H9 (cell line): ENCODE data around the gene C7orf57. TPM values are rescaled to one million over a fixed set of nuclear protein-coding genes. Genes with fewer than 3 reads are reported as not detected.

Experiments used
- DNase-seq: peaks from one replicate; pipeline ENCODE4 v3.0.0-alpha.2; 2017
- H2AFZ ChIP-seq: one replicate; pipeline ENCODE4 v1.6.1; 2013; ENCODE audit warnings: mild to moderate bottlenecking, low read length, control low read depth, moderate library complexity
- H2AK5ac ChIP-seq: 2 replicates; pipeline ENCODE4 v1.6.1; 2013; ENCODE audit warnings: low read length, control low read depth, mixed read lengths; ENCODE audit not compliant: insufficient read length
- H2BK120ac ChIP-seq: one replicate; pipeline ENCODE4 v1.6.1; 2013; ENCODE audit warnings: low read depth, mild to moderate bottlenecking, low read length, control low read depth, inconsistent platforms; ENCODE audit not compliant: poor library complexity, severe bottlenecking
- H2BK12ac ChIP-seq: 2 replicates; pipeline ENCODE4 v1.6.1; 2013; ENCODE audit warnings: low read length, control low read depth, mixed read lengths, low read depth; ENCODE audit not compliant: insufficient read length
- H2BK15ac ChIP-seq: 2 replicates; pipeline ENCODE4 v1.6.1; 2013; ENCODE audit warnings: low read depth, low read length, control low read depth
- H2BK20ac ChIP-seq: one replicate; pipeline ENCODE4 v1.6.1; 2013; ENCODE audit warnings: low read depth, mild to moderate bottlenecking, low read length, control low read depth, inconsistent platforms; ENCODE audit not compliant: poor library complexity, severe bottlenecking
- H2BK5ac ChIP-seq: 2 replicates; pipeline ENCODE4 v1.6.1; 2013; ENCODE audit warnings: low read length, control low read depth, mixed read lengths; ENCODE audit not compliant: insufficient read length
- H3K14ac ChIP-seq: 2 replicates; pipeline ENCODE4 v1.6.1; 2013; ENCODE audit warnings: low read length, control low read depth; ENCODE audit not compliant: insufficient read depth
- H3K18ac ChIP-seq: 2 replicates; pipeline ENCODE4 v1.6.1; 2013; ENCODE audit warnings: low read depth, mild to moderate bottlenecking, mixed read lengths, low read length, control low read depth; ENCODE audit not compliant: insufficient read length
- H3K23ac ChIP-seq: 2 replicates; pipeline ENCODE4 v1.6.1; 2013; ENCODE audit warnings: low read length, control low read depth, mixed read lengths, low read depth; ENCODE audit not compliant: insufficient read length
- H3K23me2 ChIP-seq: 2 replicates; pipeline ENCODE4 v1.6.1; 2013; ENCODE audit warnings: low read depth, mild to moderate bottlenecking, mixed read lengths, low read length, control low read depth; ENCODE audit not compliant: insufficient read length, poor library complexity, severe bottlenecking
- H3K27ac ChIP-seq: 2 replicates; pipeline ENCODE4 v1.5.1; 2013; ENCODE audit warnings: low read length, control low read depth, mixed read lengths, low read depth; ENCODE audit not compliant: insufficient read length
- H3K27me3 ChIP-seq: 2 replicates; pipeline ENCODE4 v1.6.1; 2013; ENCODE audit warnings: low read length, control low read depth, inconsistent platforms; ENCODE audit not compliant: insufficient read depth
- H3K4ac ChIP-seq: 2 replicates; pipeline ENCODE4 v1.6.1; 2013; ENCODE audit warnings: low read depth, mild to moderate bottlenecking, control low read depth, inconsistent platforms, low read length, moderate library complexity
- H3K4me1 ChIP-seq: 2 replicates; pipeline ENCODE4 v1.6.1; 2013; ENCODE audit warnings: low read length, control low read depth, inconsistent platforms; ENCODE audit not compliant: insufficient read depth
- H3K4me2 ChIP-seq: 2 replicates; pipeline ENCODE4 v1.6.1; 2013; ENCODE audit warnings: low read length, control low read depth, mixed read lengths; ENCODE audit not compliant: insufficient read length, insufficient read depth
- H3K56ac ChIP-seq: 2 replicates; pipeline ENCODE4 v1.6.1; 2013; ENCODE audit warnings: low read depth, mild to moderate bottlenecking, mixed read lengths, low read length, control low read depth; ENCODE audit not compliant: insufficient read length
- H3K79me1 ChIP-seq: 2 replicates; pipeline ENCODE4 v1.6.1; 2013; ENCODE audit warnings: low read depth, mild to moderate bottlenecking, moderate library complexity, low read length, control low read depth, inconsistent platforms; ENCODE audit not compliant: insufficient read depth, poor library complexity, severe bottlenecking
- H3K79me2 ChIP-seq: 2 replicates; pipeline ENCODE4 v1.6.1; 2013; ENCODE audit warnings: low read length, control low read depth, inconsistent platforms; ENCODE audit not compliant: insufficient read depth
- H3K9ac ChIP-seq: 2 replicates; pipeline ENCODE4 v1.6.1; 2013; ENCODE audit warnings: low read length, control low read depth, mixed read lengths; ENCODE audit not compliant: insufficient read length; ENCODE audit errors: extremely low read depth
- H3K9me3 ChIP-seq: one replicate; pipeline ENCODE4 v1.6.1; 2013; ENCODE audit warnings: low read depth, low read length, inconsistent platforms; ENCODE audit not compliant: control insufficient read depth
- H3T11ph ChIP-seq: one replicate; pipeline ENCODE4 v1.6.1; 2013; ENCODE audit warnings: mild to moderate bottlenecking, low read length, control low read depth, inconsistent platforms
- H4K20me1 ChIP-seq: one replicate; pipeline ENCODE4 v1.6.1; 2013; ENCODE audit not compliant: control insufficient read depth, insufficient read length, insufficient read depth
- H4K5ac ChIP-seq: 2 replicates; pipeline ENCODE4 v1.6.1; 2013; ENCODE audit warnings: low read depth, mild to moderate bottlenecking, mixed read lengths, low read length, control low read depth; ENCODE audit not compliant: insufficient read length
- H4K8ac ChIP-seq: replicated peaks from 2 replicates; pipeline ENCODE4 v1.6.1; 2013; ENCODE audit warnings: low read length, control low read depth, mixed read lengths, low read depth; ENCODE audit not compliant: insufficient read length
- H4K91ac ChIP-seq: 2 replicates; pipeline ENCODE4 v1.6.1; 2013; ENCODE audit warnings: low read depth, mild to moderate bottlenecking, moderate library complexity, mixed read lengths, low read length, control low read depth; ENCODE audit not compliant: insufficient read length
- H3K27ac Mint-ChIP-seq, 3 experiments: 2 replicates in 2 of 3; 3 replicates in 1 of 3; pipeline ENCODE4 v1.8.0; 2020 to 2021; ENCODE audit warnings: mixed read lengths in 3 of 3, mild to moderate bottlenecking in 1 of 3, moderate library complexity in 1 of 3
- H3K27me3 Mint-ChIP-seq: 2 replicates; pipeline ENCODE4 v1.8.0; 2021; ENCODE audit warnings: low read depth, mild to moderate bottlenecking, moderate library complexity, mixed read lengths
- H3K36me3 Mint-ChIP-seq, 3 experiments: 2 replicates in 2 of 3; 3 replicates in 1 of 3; pipeline ENCODE4 v1.8.0; 2020 to 2021; ENCODE audit warnings: low read depth in 3 of 3, mixed read lengths in 3 of 3; ENCODE audit not compliant: insufficient read depth in 1 of 3
- H3K4me1 Mint-ChIP-seq, 2 experiments: 2 replicates each; pipeline ENCODE4 v1.8.0; 2020; ENCODE audit warnings: mixed read lengths in 2 of 2
- H3K4me3 Mint-ChIP-seq, 2 experiments: 2 replicates in 1 of 2; 3 replicates in 1 of 2; pipeline ENCODE4 v1.8.0; 2020 to 2021; ENCODE audit warnings: mild to moderate bottlenecking in 2 of 2, mixed read lengths in 2 of 2, moderate library complexity in 1 of 2
- H3K9me3 Mint-ChIP-seq, 2 experiments: 2 replicates in 1 of 2; 3 replicates in 1 of 2; pipeline ENCODE4 v1.8.0; 2020; ENCODE audit warnings: mild to moderate bottlenecking in 2 of 2, mixed read lengths in 2 of 2, moderate library complexity in 1 of 2
- CTCF ChIP-seq: fragments of 200-600 bp; sonication (generic); conservative IDR thresholded peaks from 3 replicates; pipeline ENCODE4 v1.8.0; 2021; ENCODE audit warnings: antibody characterized with exemption, mild to moderate bottlenecking
- WGBS: extraction: QIAGEN DNeasy Blood & Tissue Kit; methylation state at CpG from one replicate; pipeline ENCODE4 v1.1.7; 2013; ENCODE audit warnings: missing lambda C conversion rate, low lambda C conversion rate, mixed read lengths; ENCODE audit not compliant: insufficient read length; ENCODE audit errors: extremely low coverage; 5-methylcytosine and 5-hydroxymethylcytosine counted together
- total RNA-seq: library from RNA; stranded (reverse); gene quantifications from 2 replicates; pipeline ENCODE4 v1.2.1, GENCODE V29; 2021

C7orf57 gene
- total RNA-seq, 1 experiment from 2014 or later, result not detected

GRCh38 chr7:48046458-48046857 is 11.1 kb downstream of the C7orf57 start:
- peaks cover 21 to 26% of the 10 kb centered on the region in 2 experiments for H3K4me1 Mint-ChIP-seq
- Histone ChIP-seq H4K91ac (no peak overlapping the region), H3K14ac (no peak overlapping the region), H4K5ac (no peak overlapping the region), H2BK12ac (no peak overlapping the region), H2BK5ac (no peak overlapping the region), H3K9me3 (no peaks in the 10 kb centered on the region), H3K79me1 (no peaks in the 10 kb centered on the region), H3K9ac (no peak overlapping the region), H3K23ac (no peak overlapping the region), H2BK20ac (no peak overlapping the region), H3K4me2 (no peak overlapping the region), H2BK15ac (no peak overlapping the region), H4K20me1 (no peaks in the 10 kb centered on the region), H3K4ac (no peak overlapping the region), H3K79me2 (no peaks in the 10 kb centered on the region), H3K4me1 (no peaks in the 10 kb centered on the region; the same call in 1 of the 2 replicates), H2BK120ac (no peak overlapping the region), H2AK5ac (no peak overlapping the region), H3T11ph (no peak overlapping the region), H3K23me2 (no peaks in the 10 kb centered on the region), H4K8ac (no peak overlapping the region), H2AFZ (no peak overlapping the region), H3K27ac (no peak overlapping the region), H3K56ac (no peak overlapping the region), H3K27me3 (no peaks in the 10 kb centered on the region), H3K18ac (no peak overlapping the region)
- peaks cover 5% of the 10 kb centered on the region for H3K27me3 Mint-ChIP-seq
- no peaks in the 10 kb centered on the region for H3K36me3 Mint-ChIP-seq
- no peaks in the 10 kb centered on the region for H3K9me3 Mint-ChIP-seq
- WGBS, result no CpG with 5 or more reads among the region's 14 CpGs
- no peak overlapping the region for H3K4me3 Mint-ChIP-seq
- DNase-seq, result no peak
- H3K27ac Mint-ChIP-seq, result 0 out of 7 replicates have a peak overlapping the region, but pooled peaks of 1 of the 3 experiments have one; percentile 37
- TF ChIP-seq CTCF, result no peak
